Endothelial cell of hepatic sinusoid (primary cell): ENCODE measurements around the gene C16orf74.

Experiments
- in situ Hi-C: cut with HindIII; loops from 2 replicates; pipeline ENCODE4 v1.10.0; 2017; ENCODE audit warnings: low sequenced_read_pairs

The C16orf74 gene

DNA sequence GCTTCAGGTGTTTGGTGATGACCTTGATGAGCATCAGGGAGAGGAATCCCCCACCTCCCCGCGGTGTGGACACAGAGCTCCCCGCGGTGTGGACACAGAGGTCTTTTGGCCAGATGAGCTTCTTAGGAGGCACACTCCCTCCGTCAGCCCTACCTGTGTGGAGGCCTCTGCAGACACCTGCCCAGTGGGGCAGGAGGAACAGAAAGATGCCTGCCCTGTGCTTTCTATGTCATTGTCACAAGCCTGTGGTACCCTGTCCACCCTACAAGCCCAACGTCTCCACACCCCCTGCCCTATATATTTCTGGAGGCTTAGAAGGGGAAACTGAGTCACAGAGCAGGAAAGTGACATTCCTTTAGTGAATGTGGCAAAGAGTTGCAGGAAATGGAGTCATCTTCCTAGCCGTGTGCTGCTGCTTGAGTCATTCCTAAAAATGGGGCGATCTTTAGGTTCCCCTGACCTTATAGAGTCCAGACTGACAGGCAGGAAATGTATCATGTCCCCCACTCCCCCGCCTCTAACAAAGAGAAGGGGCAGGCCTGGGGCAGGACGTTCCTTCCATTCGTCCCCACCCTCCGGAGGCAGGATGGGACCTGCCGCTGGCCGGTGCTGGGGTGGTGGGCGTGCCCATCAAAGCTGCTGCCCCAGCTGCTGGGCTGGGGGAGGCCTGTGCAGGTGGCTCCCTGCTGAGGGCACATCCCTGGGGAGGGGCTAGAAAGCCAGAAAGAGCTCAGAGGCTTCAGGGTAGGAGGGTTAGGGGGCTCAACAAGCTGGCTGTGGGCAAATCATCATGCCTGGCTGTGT is 1.0 kb upstream of the C16orf74 start:
- in situ Hi-C loops, result no loop called here

- in situ Hi-C loops, result no loop called here
These were observed 610 bp downstream of the C16orf74 start for GRCh38 chr16:85750146-85750826.

DNA sequence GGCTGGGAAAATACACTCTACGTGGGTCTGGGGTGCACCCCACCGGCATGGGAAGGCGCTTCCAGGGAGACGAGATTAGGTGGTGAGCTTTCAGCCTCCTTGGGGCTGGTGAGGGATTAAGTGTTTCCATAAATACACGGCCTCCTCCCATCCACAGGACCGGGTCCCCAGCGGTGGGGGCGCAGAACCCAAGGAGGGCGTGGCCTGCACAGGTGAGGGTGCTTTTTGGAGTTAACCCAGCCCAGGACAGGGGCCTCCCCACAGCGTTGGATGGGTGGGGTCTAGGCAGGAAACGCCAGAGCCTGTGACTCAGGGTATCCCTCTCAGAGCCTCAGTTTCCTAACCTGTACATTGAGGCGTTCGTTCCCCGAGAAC is 1.1 kb downstream of the C16orf74 start:
- in situ Hi-C loops, result no loop called here

GRCh38 chr16:85746460-85747215 is 4.3 kb downstream of the C16orf74 start:
- in situ Hi-C loops, result no loop called here

DNA sequence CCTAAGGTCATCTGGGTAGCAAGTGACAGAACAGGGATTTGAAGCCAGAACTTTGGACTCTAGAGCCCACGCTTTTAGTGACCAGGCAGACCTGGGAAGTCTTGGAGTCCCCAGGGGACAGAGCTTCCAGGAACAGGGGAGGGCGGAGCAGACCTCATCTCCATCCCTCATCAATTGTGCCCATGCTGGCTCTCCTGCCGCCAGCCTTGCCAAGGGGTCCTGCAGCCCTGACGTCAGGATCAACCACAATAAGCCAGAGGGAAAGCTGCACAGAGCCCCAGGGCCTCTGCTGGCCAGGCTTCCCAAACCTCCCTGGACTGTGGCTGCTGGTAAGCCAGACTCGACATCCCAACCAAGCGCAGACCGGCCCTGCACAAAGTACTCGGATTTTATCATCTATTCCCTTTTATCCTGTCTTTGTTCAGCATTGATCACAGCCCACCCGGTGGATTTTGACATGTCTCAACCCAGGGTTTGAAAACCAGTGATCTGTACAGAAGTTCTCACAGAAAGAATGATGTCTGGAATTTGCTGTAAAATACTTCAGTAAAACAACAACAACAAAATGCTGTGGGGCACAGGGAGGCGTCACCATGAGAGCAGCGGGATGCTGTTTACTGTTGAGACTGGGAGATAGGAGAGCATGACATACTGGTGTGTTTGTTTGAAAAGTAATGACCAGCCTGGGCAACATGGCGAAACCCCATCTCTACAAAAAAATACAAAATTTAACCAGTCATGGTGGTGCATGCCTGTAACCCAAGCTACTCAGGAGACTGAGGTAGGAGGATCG is 11.8 kb downstream of the C16orf74 start:
- in situ Hi-C loops, result no loop called here

DNA sequence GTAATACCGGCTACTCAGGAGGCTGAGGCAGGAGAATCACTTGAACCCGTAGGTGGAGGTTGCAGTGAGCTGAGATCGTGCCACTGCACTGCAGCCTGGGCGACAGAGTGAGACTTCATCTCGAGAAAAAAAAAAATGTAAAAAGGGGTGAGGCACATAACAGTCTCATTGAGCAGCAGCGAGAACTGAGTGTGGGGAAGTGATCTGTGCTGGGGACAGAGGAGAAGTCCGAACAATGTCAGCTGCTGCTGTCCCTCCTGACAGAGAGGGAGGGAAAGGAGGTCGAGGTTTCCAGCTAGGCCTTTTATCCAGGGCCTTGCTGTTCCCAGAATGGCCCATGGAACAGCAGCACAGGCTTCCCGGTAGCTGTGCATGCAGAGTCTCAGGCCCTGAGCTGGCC is 14.0 kb downstream of the C16orf74 start:
- in situ Hi-C loops, result no loop called here

DNA sequence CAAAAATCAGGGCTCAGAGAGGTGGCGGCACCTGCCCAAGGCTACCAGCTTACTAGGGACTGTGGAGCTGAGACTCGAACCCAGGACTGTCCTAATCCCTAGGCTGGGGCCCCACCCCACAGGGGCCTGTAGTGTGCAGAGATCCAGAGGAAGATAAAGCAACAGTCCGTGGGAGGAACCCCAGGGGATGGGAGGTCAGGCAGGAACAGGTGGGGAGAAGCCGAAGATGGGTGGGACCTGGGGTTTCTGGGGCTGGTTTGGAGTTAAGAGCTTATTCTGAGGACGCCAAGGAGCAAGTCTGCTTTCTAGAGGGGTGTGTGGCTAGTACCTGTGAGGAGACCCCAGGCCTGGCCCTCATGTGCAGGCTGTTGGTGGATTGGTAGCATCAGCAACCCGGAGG is 14.9 kb downstream of the C16orf74 start:
- in situ Hi-C loops, result no loop called here

DNA sequence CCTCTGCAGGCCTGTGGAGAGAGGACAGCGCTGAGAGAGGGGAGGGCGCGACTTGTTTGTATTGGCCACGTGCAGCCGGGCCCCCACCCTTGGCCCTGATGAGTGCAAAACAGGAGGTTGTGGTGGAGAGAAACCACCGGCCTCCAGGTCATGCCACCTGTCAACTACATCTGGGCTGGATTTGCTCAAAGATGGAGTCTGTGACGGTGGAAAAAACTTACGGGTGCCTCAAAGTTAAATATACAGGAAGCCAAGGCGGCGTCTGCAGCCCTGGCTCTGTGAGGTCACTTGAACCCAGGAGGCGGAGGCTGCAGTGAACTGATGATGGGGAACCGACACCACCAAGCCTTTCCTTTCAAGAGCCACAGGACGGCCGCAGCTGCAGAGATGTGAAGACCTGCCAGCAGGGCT is 15.7 kb downstream of the C16orf74 start:
- in situ Hi-C loops, result no loop called here

- in situ Hi-C loops, result no loop called here
These were observed 16.4 kb downstream of the C16orf74 start for GRCh38 chr16:85734311-85735017.

DNA sequence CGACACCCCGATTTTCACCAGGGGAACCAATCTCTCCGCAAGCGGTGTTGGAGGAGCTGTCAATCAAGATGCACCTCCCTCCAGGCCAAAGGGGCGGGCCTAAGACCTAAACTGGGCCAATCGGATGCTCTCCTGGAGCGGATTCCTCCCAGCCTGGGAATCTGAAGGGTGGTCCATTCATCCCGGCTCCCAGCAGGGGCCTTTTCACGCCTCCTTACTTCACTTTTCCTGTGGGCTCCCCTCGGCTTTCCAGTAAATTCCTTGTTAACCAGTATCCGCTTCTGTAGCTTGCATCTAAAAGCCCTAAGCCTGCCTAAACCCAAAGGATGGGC is 17.1 kb downstream of the C16orf74 start:
- in situ Hi-C loops, result no loop called here

- in situ Hi-C loops, result no loop called here
These were observed 17.6 kb downstream of the C16orf74 start for GRCh38 chr16:85733155-85733838.

DNA sequence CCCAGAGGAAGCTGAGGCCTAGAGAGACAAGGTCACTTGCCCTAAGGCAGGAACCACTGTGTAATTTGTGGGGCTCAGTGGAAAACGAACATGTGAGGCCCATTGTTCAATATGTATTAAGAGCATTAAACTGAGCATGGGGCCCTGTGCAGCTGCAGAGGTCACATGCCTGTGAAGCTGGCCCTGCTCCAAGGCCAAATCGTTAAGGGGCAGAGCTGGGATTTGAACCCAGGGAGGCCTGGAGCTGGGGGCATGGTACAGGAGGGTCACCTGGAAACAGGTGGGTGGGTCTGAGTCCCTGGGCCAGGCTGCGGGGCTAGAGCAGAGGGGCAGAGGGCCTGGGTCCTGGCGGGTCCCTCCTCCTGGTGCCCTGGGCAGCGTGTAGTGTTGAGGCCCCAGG is 19.7 kb downstream of the C16orf74 start:
- in situ Hi-C loops, result no loop called here

DNA sequence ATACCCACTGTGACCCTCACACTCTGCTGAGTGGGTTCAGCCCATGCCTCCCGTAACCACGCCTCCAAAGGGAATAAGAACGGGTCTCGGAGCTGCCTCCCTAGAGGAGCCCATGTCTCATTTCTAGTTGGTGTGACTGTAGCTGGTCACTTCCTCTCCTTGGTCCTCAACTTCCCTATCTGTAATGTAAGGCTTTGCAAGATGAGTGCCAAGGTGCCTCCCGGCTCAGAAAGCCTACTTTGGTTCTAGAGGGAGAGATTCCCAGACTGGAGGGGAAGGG is 20.8 kb downstream of the C16orf74 start:
- in situ Hi-C loops, result no loop called here

DNA sequence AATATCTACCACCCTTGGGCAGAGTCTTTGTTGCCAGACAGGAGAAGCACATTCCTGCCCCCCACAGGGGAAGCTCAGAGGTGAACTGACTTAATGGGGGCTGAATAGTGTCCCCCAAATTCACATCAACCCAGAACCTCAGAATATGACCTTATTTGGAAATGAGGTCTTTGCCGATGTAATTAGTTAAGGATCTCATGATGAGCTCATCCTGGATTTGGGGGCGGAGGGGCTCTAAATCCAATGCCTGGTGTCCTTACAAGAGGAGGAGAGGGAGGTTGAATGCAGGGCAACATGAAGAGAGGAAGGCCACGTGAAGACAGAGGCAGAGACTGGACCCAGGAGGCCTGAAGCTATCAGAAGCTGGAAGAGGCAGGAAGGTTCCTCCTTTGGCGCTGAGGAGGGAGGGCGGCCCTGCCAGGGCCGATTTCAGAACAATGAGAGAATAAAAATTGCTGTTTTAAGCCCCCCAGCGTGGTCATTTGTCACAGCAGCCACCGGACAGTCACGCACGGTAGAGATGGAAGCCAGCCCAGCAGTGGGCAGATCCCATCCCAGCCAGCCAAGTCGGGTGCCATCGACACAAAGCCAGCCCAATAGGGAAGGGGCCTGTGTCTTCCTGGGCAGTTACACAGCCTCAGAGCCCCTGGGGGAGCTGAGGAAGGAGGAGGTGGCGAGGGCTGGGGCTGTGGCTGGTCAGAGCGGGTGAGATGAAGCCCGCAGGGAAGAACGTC is 21.3 kb downstream of the C16orf74 start:
- in situ Hi-C loops, result no loop called here

DNA sequence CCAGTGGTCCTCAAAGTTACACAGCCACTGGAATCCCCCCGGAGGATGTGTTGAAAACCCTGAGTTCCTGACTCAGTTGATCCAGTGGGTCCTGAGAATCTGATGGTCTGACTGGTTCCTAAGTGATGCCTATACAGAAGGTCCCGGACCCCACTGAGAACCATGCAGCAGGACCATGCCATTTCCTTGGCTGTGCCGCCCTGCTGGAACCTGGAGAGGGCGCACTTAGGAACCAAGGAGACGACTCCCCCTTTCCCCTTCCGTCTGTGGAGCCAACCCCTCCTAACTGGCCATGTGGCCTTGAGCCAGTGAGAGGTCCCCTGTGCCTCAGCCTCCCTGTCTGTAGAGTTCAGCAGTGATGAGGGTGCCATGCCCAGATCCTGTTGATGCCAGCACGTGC is 22.0 kb downstream of the C16orf74 start:
- in situ Hi-C loops, result no loop called here

- in situ Hi-C loops, result loop anchor here (5.0 kb wide), 1 partner anchor 68 kb away; no protein-coding TSS in a partner anchor
These were observed 26.0 kb downstream of the C16orf74 start for GRCh38 chr16:85724936-85725335.

DNA sequence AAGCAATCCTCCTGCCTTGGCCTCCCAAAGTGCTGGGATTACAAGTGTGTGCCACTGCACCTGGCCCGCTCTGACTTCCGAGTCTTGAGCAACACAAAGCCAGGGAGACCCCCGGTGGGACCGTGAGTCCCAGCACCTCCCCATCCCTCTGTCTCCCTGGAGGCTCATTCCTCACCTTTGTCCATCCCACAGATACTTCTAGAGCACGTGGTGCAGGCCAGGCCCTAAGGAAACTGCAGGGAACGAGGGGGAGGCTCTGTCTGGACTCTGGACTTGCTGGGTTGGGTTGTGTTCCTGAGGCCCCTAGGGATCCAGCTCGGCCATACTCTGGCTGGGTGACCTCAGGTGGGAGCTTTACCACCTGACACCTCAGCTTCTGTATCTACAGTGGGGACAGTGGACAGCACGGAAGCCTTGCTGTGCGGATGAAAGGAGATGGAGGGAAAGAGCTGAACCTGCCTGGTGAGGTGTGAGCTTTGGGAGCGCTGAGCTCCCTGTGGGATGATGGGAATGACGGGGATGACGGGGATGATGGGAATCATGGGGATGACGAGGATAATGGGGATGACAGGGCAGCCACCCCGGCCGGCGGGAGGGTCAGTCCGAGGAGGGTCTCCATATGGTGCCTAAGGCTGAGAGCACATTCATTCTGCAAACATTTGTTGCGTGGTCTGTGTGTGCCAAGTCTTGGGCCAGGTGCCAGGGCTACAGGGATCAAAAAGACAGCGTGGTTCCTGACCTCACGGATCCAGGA is 26.6 kb downstream of the C16orf74 start:
- in situ Hi-C loops, result loop anchor here (5.0 kb wide), 1 partner anchor 67 kb away; no protein-coding TSS in a partner anchor

DNA sequence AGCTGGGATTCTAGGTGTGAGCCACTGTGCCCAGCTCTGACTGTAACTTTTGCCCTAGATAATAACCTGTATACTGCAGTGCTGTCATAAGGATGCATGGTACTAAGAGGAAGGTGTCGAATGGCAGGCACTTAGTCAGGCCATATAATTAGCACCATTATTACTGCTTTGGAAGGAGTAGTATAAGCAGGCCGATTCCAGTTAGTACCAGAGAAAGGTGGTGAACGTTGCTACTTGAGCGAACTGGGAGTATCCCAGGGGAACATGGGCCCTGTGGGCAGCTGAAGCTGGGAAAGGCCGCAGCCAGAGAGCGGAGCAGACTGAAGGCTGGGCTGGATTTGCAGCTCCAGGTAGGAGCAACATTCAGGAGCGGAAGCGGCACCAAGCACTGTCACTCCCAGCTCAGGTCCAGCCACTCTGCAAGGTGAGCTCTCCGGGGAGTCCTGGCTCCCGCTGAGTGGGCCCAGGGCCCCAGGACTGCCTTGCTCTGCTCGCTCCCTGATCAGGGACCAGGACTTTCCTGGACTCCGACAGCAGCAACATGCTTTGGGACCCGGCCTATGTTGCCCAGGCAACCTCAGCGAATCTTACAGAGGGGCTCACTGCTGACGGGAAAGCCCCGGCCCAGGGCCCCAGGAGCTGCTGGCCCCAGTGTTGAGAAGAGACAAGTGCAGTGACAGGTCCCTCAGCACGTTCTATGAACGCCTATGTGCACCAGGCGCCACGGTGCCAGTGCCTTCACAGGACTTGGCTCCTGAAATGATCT is 28.6 kb downstream of the C16orf74 start:
- in situ Hi-C loops, result loop anchor here (5.0 kb wide), 1 partner anchor 65 kb away; no protein-coding TSS in a partner anchor
